ENCODE data around the gene FILIP1L.

DNA sequence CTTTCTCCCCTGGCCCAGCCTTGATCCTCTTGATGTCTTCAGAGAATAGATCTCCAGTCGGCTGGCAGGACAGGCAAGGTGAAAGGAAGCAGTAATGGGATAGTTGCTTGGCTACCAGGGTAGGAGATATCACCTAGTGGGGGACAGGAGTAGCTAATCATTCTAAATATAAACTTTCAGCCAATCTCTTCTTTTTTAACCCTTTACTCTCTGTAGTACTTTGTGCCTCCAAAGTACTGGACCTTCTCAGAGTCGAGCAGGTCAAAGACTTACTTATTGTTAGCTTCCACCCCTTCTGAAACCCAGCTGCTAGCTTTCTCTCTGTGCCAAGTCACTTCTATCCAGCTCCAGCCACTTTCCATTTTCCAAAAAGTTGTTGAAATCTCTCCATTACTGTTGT, 43.4 kb upstream of the FILIP1L start:
- TF ChIP-seq EZH2 (IDR thresholded peaks at IDR 0.05; ENCODE audit: borderline replicate concordance, low read depth, low read length, severe bottlenecking): no peak
- TF ChIP-seq, protein P1, sequence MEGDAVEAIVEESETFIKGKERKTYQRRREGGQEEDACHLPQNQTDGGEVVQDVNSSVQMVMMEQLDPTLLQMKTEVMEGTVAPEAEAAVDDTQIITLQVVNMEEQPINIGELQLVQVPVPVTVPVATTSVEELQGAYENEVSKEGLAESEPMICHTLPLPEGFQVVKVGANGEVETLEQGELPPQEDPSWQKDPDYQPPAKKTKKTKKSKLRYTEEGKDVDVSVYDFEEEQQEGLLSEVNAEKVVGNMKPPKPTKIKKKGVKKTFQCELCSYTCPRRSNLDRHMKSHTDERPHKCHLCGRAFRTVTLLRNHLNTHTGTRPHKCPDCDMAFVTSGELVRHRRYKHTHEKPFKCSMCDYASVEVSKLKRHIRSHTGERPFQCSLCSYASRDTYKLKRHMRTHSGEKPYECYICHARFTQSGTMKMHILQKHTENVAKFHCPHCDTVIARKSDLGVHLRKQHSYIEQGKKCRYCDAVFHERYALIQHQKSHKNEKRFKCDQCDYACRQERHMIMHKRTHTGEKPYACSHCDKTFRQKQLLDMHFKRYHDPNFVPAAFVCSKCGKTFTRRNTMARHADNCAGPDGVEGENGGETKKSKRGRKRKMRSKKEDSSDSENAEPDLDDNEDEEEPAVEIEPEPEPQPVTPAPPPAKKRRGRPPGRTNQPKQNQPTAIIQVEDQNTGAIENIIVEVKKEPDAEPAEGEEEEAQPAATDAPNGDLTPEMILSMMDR (IDR thresholded peaks at IDR 0.05; ENCODE audit: borderline replicate concordance, extremely low read depth, low read length, poor library complexity, severe bottlenecking): no peak
